Neural progenitor cell (in vitro differentiated cells): ENCODE results near the gene ZNF451.
"Not testable (repeated sequence)": the region's sequence is repeated elsewhere in the genome, so short reads cannot be mapped to it uniquely, and the experiment has no call there.

Source experiments
- CTCF ChIP-seq: fragments of 200-600 bp; sonication (generic); IDR thresholded peaks from 2 replicates; pipeline ENCODE4 v1.5.1; 2017; ENCODE audit warnings: antibody characterized with exemption, mild to moderate bottlenecking
- EZH2 ChIP-seq: fragments of 200-600 bp; sonication (generic); IDR thresholded peaks from 2 replicates; pipeline ENCODE4 v1.6.1; 2017; ENCODE audit warnings: antibody characterized with exemption, mild to moderate bottlenecking, moderate library complexity
- EZH2phosphoT487 ChIP-seq: fragments of 200-600 bp; sonication (generic); IDR thresholded peaks from 2 replicates; pipeline ENCODE4 v1.6.1; 2017; ENCODE audit warnings: antibody characterized with exemption

DNA sequence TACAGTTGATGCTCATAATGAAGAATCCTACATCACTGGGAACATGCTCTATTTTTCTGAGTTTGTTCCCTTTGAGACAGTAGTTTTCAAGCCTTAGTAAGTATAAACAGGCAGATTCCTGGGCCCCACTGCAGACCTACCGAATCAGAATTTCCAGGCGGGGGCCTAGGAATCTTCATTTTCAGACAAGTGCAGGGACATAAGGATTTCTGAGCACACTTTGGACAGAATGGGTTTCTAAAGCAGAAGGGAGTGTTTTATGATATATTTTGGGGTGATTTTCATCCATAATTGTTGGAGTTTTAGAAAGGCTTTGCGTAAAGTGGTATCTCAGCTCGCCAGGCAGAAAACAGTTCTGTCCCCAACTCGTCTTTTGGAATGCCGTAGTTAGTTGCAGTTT, 42.1 kb upstream of the ZNF451 start:
- TF ChIP-seq EZH2phosphoT487, EZH2, CTCF: not testable (repeated sequence)
